Endothelial cell of umbilical vein (primary cell): ENCODE results near the gene METTL21A. TPM values are rescaled to one million over a fixed set of nuclear protein-coding genes. Genes with fewer than 3 reads are reported as not detected.

Source experiments
- BruUV-seq: library from RNA; stranded (reverse); fragments of 400-500 nt; replicated peaks from 2 replicates; lab custom pipeline; 2021; lab: Mats Ljungman, UMichigan
- CTCF ChIA-PET: fragments of 300-600, 350-600 bp; sonication (Branson Sonifier 250); formaldehyde crosslinking; loops from one replicate; lab custom pipeline; 2021; ENCODE audit warnings: antibody characterized with exemption, inconsistent platforms; lab: Charles Lee
- POLR2A ChIA-PET: fragments of 300-600, 350-600 bp; sonication (Branson Sonifier 250); formaldehyde crosslinking; loops from one replicate; lab custom pipeline; 2021; ENCODE audit warnings: antibody characterized with exemption, inconsistent platforms; lab: Charles Lee
- DNase-seq: peaks from one replicate; pipeline ENCODE4 v3.0.0-alpha.2; 2011; ENCODE audit warnings: low read depth, low spot score
- FAIRE-seq: peaks from 2 replicates; lab custom pipeline; 2011; peaks lifted over from hg19 to GRCh38; lab: Jason Lieb, UNC
- H2AFZ ChIP-seq: 2 replicates; pipeline ENCODE4 v1.6.0; 2012; ENCODE audit warnings: low read depth, low read length, control low read depth, inconsistent platforms
- H3K27ac ChIP-seq: 2 replicates; pipeline ENCODE4 v1.5.1; 2011; ENCODE audit warnings: low read depth, mild to moderate bottlenecking, control low read depth, low read length, moderate library complexity; ENCODE audit not compliant: insufficient read depth
- H3K27me3 ChIP-seq, 2 experiments: 2 replicates each; pipeline versions ENCODE4 v1.6.0 to v1.6.1; 2011; ENCODE audit warnings: low read length in 2 of 2, mixed read lengths in 1 of 2; ENCODE audit not compliant: control insufficient read depth in 2 of 2, insufficient read depth in 2 of 2
- H3K36me3 ChIP-seq, 2 experiments: 2 replicates in 1 of 2; 3 replicates in 1 of 2; pipeline ENCODE4 v1.5.1; 2011; ENCODE audit warnings: low read length in 2 of 2, mild to moderate bottlenecking in 1 of 2, moderate library complexity in 1 of 2; ENCODE audit not compliant: control insufficient read depth in 2 of 2, insufficient read depth in 2 of 2; ENCODE audit errors: extremely low read depth in 1 of 2
- H3K4me1 ChIP-seq: 3 replicates; pipeline ENCODE4 v1.5.1; 2011; ENCODE audit warnings: mild to moderate bottlenecking, low read length; ENCODE audit not compliant: control insufficient read depth, insufficient read depth; ENCODE audit errors: extremely low read depth
- H3K4me2 ChIP-seq: 2 replicates; pipeline ENCODE4 v1.6.1; 2011; ENCODE audit warnings: low read length, control low read depth, mixed read lengths; ENCODE audit not compliant: insufficient read depth
- H3K4me3 ChIP-seq, 3 experiments: fragments of 200-600 bp in 1 of 3; sonication (generic), shearing (Covaris generic) in 1 of 3; replicated peaks in 1 of 3; 2 replicates each; pipeline ENCODE4 v1.5.1; 2011 to 2016; ENCODE audit warnings: control low read depth in 3 of 3, low read length in 3 of 3, mild to moderate bottlenecking in 2 of 3, inconsistent platforms in 1 of 3, low read depth in 1 of 3, moderate library complexity in 1 of 3; ENCODE audit not compliant: insufficient read depth in 1 of 3
- H3K79me2 ChIP-seq: 2 replicates; pipeline ENCODE4 v1.6.0; 2012; ENCODE audit warnings: low read length, inconsistent platforms; ENCODE audit not compliant: control insufficient read depth, insufficient read depth
- H3K9ac ChIP-seq: replicated peaks from 2 replicates; pipeline ENCODE3; 2011; ENCODE audit warnings: low read length, control low read depth; ENCODE audit not compliant: insufficient read depth; ENCODE audit errors: extremely low read depth
- H3K9me1 ChIP-seq: replicated peaks from 3 replicates; pipeline ENCODE4 v1.6.0; 2011; ENCODE audit warnings: mild to moderate bottlenecking, low read length; ENCODE audit not compliant: control insufficient read depth, insufficient read depth; ENCODE audit errors: extremely low read depth
- H3K9me3 ChIP-seq: replicated peaks from 2 replicates; pipeline ENCODE4 v1.5.1; 2012; ENCODE audit warnings: low read length, inconsistent platforms; ENCODE audit not compliant: control insufficient read depth, insufficient read depth
- H4K20me1 ChIP-seq: replicated peaks from 2 replicates; pipeline ENCODE3; 2011; ENCODE audit warnings: mild to moderate bottlenecking, low read length; ENCODE audit not compliant: control insufficient read depth, insufficient read depth; ENCODE audit errors: extremely low read depth
- EZH2 ChIP-seq: IDR thresholded peaks from 2 replicates; pipeline ENCODE4 v1.6.1; 2012; ENCODE audit warnings: borderline replicate concordance, low read depth, mild to moderate bottlenecking, moderate library complexity, low read length, inconsistent platforms; ENCODE audit not compliant: severe bottlenecking
- GATA2 ChIP-seq: IDR thresholded peaks from 2 replicates; pipeline ENCODE4 v1.7.0; 2011; ENCODE audit warnings: low read depth, mild to moderate bottlenecking, moderate library complexity, mixed read lengths, low read length; ENCODE audit not compliant: insufficient read length, insufficient read depth
- JUN ChIP-seq: IDR thresholded peaks from 2 replicates; pipeline ENCODE4 v1.6.1; 2011; ENCODE audit warnings: borderline replicate concordance, low read depth; ENCODE audit not compliant: insufficient read length, insufficient read depth
- MAX ChIP-seq: IDR thresholded peaks from 2 replicates; pipeline ENCODE4 v1.6.1; 2011; ENCODE audit not compliant: insufficient read depth, insufficient read length
- MYC ChIP-seq: IDR thresholded peaks from one replicate; pipeline ENCODE4 v1.6.1; 2011; ENCODE audit warnings: mild to moderate bottlenecking, low read depth, low read length
- dilution Hi-C: fragments of 300-500 bp; cut with MboI; formaldehyde crosslinking; loops from one replicate; pipeline ENCODE4 v1.15.0; 2019; ENCODE audit warnings: low sequenced_read_pairs; ENCODE audit not compliant: extremely low pct_ligation_motif_present
- intact Hi-C: fragments of 100-400 bp; cut with micrococcal nuclease; formaldehyde crosslinking; loops from one replicate; pipeline ENCODE4 v1.10.0; 2022
- polyA plus RNA-seq, 4 experiments: library from polyadenylated mRNA; depleted of rRNA in 3 of 4; stranded (reverse) in 3 of 4; unstranded in 1 of 4; fragments of >200 nt; gene quantifications; 2 replicates each; pipeline versions ENCODE4 v1.2.1 to v1.2.3, GENCODE V29; 2011 to 2012; ENCODE audit warnings: missing spikeins in 1 of 4
- total RNA-seq: library from RNA; stranded (reverse); gene quantifications from 2 replicates; pipeline ENCODE4 v1.2.3, GENCODE V29; 2021
- TF ChIP-seq, protein P1 (sequence below), 2 donors: IDR thresholded peaks; 1 replicate in 1 of 2; 2 replicates in 1 of 2; pipeline ENCODE4 v1.5.1; 2011; ENCODE audit warnings: low read length in 2 of 2, mild to moderate bottlenecking in 2 of 2, moderate library complexity in 2 of 2, control low read depth in 1 of 2, inconsistent platforms in 1 of 2, low read depth in 1 of 2; ENCODE audit not compliant: insufficient read depth in 1 of 2; ENCODE audit errors: extremely low read depth in 1 of 2

The METTL21A gene
- total and polyA plus RNA-seq, 2 donors (not counting 3 experiments of a cell fraction or from before 2014, with no cell fraction given) = 11.6 to 14.0 TPM

GRCh38 chr2:207594731-207595130, 30.5 kb downstream of the METTL21A start:
- intact Hi-C loops (no loop called here), dilution Hi-C loops (no loop called here)
- Histone ChIP-seq H4K20me1 (no peaks in the 10 kb centered on the region), H3K27ac (no peak overlapping the region), H3K4me1 (no peaks in the 10 kb centered on the region), H3K27me3 (no peaks in the 10 kb centered on the region), H3K4me3 (no peak overlapping the region), H3K4me2 (no peak overlapping the region), H3K79me2 (no peaks in the 10 kb centered on the region), H3K9me3 (no peaks in the 10 kb centered on the region), H3K9ac (no peak overlapping the region), H3K9me1 (no peaks in the 10 kb centered on the region), H3K36me3 (peaks cover 0 to 4% of the 10 kb centered on the region in 2 experiments), H2AFZ (no peak overlapping the region)
- no peak for FAIRE-seq
- TF ChIP-seq MAX = no peak
- no peak for TF ChIP-seq GATA2
- no peak for TF ChIP-seq JUN
- no peak for TF ChIP-seq MYC
- TF ChIP-seq, protein P1, sequence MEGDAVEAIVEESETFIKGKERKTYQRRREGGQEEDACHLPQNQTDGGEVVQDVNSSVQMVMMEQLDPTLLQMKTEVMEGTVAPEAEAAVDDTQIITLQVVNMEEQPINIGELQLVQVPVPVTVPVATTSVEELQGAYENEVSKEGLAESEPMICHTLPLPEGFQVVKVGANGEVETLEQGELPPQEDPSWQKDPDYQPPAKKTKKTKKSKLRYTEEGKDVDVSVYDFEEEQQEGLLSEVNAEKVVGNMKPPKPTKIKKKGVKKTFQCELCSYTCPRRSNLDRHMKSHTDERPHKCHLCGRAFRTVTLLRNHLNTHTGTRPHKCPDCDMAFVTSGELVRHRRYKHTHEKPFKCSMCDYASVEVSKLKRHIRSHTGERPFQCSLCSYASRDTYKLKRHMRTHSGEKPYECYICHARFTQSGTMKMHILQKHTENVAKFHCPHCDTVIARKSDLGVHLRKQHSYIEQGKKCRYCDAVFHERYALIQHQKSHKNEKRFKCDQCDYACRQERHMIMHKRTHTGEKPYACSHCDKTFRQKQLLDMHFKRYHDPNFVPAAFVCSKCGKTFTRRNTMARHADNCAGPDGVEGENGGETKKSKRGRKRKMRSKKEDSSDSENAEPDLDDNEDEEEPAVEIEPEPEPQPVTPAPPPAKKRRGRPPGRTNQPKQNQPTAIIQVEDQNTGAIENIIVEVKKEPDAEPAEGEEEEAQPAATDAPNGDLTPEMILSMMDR (IDR thresholded peaks at IDR 0.05; ENCODE audit: extremely low read depth in 1 of 2, insufficient read depth in 1 of 2, low read depth in 1 of 2, low read length in 2 of 2) = no peak
- no peak for TF ChIP-seq EZH2
- POLR2A ChIA-PET = no interaction called here
- DNase-seq = no peak
- CTCF ChIA-PET = no interaction called here
- no TSS peak for BruUV-seq
